Fibroblast of lung (primary cell): Measurements from ENCODE around the gene CAPZB. TPM values are rescaled to one million over a fixed set of nuclear protein-coding genes. Genes with fewer than 3 reads are reported as not detected.

Experiments used
- DNase-seq, 2 donors: peaks; one replicate each; pipeline versions ENCODE4 v3.0.0 to v3.0.0-alpha.2; 2010; ENCODE audit warnings: low read depth in 2 of 2
- H2AFZ ChIP-seq: 2 replicates; pipeline ENCODE4 v1.5.1; 2012; ENCODE audit warnings: low read length, control low read depth, inconsistent platforms
- H3K27ac ChIP-seq: 2 replicates; pipeline ENCODE4 v1.5.1; 2011; ENCODE audit warnings: low read length, control low read depth; ENCODE audit not compliant: insufficient read depth
- H3K27me3 ChIP-seq: 2 replicates; pipeline ENCODE4 v1.5.1; 2011; ENCODE audit warnings: mild to moderate bottlenecking, low read length; ENCODE audit not compliant: control insufficient read depth, insufficient read depth
- H3K36me3 ChIP-seq: 2 replicates; pipeline ENCODE4 v1.5.1; 2011; ENCODE audit warnings: low read length; ENCODE audit not compliant: control insufficient read depth, insufficient read depth
- H3K4me1 ChIP-seq: 2 replicates; pipeline ENCODE4 v1.5.1; 2011; ENCODE audit warnings: low read length; ENCODE audit not compliant: control insufficient read depth, insufficient read depth; ENCODE audit errors: extremely low read depth
- H3K4me2 ChIP-seq: 2 replicates; pipeline ENCODE4 v1.5.1; 2011; ENCODE audit warnings: low read length, control low read depth; ENCODE audit not compliant: insufficient read depth; ENCODE audit errors: extremely low read depth
- H3K4me3 ChIP-seq, 4 experiments: fragments of 200-600 bp in 1 of 4; sonication (generic) in 1 of 4; replicated peaks in 1 of 4; 2 replicates each; pipeline ENCODE4 v1.5.1; 2011 to 2016; ENCODE audit warnings: low read length in 4 of 4, low read depth in 3 of 4, mild to moderate bottlenecking in 3 of 4, control low read depth in 2 of 4, inconsistent platforms in 1 of 4, mixed read lengths in 1 of 4; ENCODE audit not compliant: insufficient read depth in 1 of 4; ENCODE audit errors: control extremely low read depth in 1 of 4
- H3K79me2 ChIP-seq: 2 replicates; pipeline ENCODE4 v1.5.1; 2012; ENCODE audit warnings: mild to moderate bottlenecking, low read length, inconsistent platforms; ENCODE audit not compliant: control insufficient read depth, insufficient read depth
- H3K9ac ChIP-seq: 2 replicates; pipeline ENCODE4 v1.5.1; 2011; ENCODE audit warnings: mild to moderate bottlenecking, low read length, control low read depth; ENCODE audit not compliant: insufficient read depth
- H3K9me3 ChIP-seq: 2 replicates; pipeline ENCODE4 v1.5.1; 2012; ENCODE audit warnings: low read depth, low read length; ENCODE audit not compliant: control insufficient read depth, insufficient read depth
- H4K20me1 ChIP-seq: 2 replicates; pipeline ENCODE4 v1.5.1; 2011; ENCODE audit warnings: low read length; ENCODE audit not compliant: control insufficient read depth, insufficient read depth; ENCODE audit errors: extremely low read depth
- EZH2 ChIP-seq: IDR thresholded peaks from 2 replicates; pipeline ENCODE4 v1.5.1; 2012; ENCODE audit warnings: low read length, control low read depth, mild to moderate bottlenecking; ENCODE audit errors: missing control alignments
- polyA plus RNA-seq, 2 donors: library from polyadenylated mRNA; depleted of rRNA in 1 of 2; stranded (reverse) in 1 of 2; unstranded in 1 of 2; fragments of >200 nt; gene quantifications; 2 replicates each; pipeline ENCODE4 v1.2.1, GENCODE V29; 2011 to 2012; ENCODE audit warnings: missing spikeins in 1 of 2
- total RNA-seq: library from RNA; depleted of rRNA; stranded (reverse); fragments of >200 nt; gene quantifications from 2 replicates; pipeline ENCODE4 v1.2.1, GENCODE V29; 2014
- TF ChIP-seq, protein P1 (sequence below), 2 donors: IDR thresholded peaks in 1 of 2; conservative IDR thresholded peaks in 1 of 2; 1 replicate in 1 of 2; 2 replicates in 1 of 2; pipeline ENCODE4 v1.5.1; 2011 to 2012; ENCODE audit warnings: low read length in 2 of 2, control low read depth in 1 of 2, inconsistent platforms in 1 of 2, low read depth in 1 of 2, mild to moderate bottlenecking in 1 of 2

The CAPZB gene
- total and polyA plus RNA-seq, 2 donors (not counting 1 experiment from before 2014, with no cell fraction given) = 104 to 495 TPM

DNA sequence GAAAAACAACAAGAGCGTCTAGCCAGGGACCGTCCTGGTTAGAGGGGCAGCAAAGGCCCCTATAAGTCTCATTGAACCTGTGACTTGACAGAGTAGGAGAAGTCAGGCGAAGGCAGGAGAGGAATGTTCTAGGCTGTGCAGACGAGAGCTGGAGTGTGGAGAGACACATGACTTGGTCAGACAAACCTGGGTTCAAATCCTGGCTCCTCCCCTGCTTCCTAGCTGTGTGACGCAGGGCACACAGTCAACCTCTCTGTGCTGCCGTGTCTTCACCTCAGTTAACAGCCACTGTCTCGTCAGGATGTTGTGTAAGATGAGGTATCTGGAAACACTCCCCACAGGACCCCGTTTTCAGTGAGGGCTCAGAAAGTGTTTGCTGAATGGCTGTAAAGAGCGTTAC, 157.6 kb downstream of the CAPZB start:
- Histone ChIP-seq H3K4me2 (no peak overlapping the region), H2AFZ (no peak overlapping the region), H4K20me1 (no peaks in the 10 kb centered on the region), H3K9me3 (no peaks in the 10 kb centered on the region), H3K4me1 (no peaks in the 10 kb centered on the region), H3K4me3 (no peak overlapping the region), H3K27me3 (no peaks in the 10 kb centered on the region), H3K9ac (no peak overlapping the region), H3K36me3 (peaks cover 14% of the 10 kb centered on the region), H3K27ac (no peak overlapping the region), H3K79me2 (no peaks in the 10 kb centered on the region)
- DNase-seq = no peak
- TF ChIP-seq, protein P1, sequence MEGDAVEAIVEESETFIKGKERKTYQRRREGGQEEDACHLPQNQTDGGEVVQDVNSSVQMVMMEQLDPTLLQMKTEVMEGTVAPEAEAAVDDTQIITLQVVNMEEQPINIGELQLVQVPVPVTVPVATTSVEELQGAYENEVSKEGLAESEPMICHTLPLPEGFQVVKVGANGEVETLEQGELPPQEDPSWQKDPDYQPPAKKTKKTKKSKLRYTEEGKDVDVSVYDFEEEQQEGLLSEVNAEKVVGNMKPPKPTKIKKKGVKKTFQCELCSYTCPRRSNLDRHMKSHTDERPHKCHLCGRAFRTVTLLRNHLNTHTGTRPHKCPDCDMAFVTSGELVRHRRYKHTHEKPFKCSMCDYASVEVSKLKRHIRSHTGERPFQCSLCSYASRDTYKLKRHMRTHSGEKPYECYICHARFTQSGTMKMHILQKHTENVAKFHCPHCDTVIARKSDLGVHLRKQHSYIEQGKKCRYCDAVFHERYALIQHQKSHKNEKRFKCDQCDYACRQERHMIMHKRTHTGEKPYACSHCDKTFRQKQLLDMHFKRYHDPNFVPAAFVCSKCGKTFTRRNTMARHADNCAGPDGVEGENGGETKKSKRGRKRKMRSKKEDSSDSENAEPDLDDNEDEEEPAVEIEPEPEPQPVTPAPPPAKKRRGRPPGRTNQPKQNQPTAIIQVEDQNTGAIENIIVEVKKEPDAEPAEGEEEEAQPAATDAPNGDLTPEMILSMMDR (conservative IDR thresholded peaks at IDR 0.05 in 1 of 2, IDR thresholded peaks at IDR 0.05 in 1 of 2; ENCODE audit: low read depth in 1 of 2, low read length in 2 of 2) = no peak
- no peak for TF ChIP-seq EZH2

- Histone ChIP-seq H3K79me2 (no peaks in the 10 kb centered on the region), H4K20me1 (no peaks in the 10 kb centered on the region), H3K9ac (no peak overlapping the region), H3K4me1 (no peaks in the 10 kb centered on the region), H3K4me3 (no peak overlapping the region), H3K27ac (no peak overlapping the region), H2AFZ (no peak overlapping the region), H3K4me2 (no peak overlapping the region), H3K9me3 (no peaks in the 10 kb centered on the region), H3K36me3 (peaks cover 16% of the 10 kb centered on the region), H3K27me3 (no peaks in the 10 kb centered on the region)
- TF ChIP-seq, protein P1 (conservative IDR thresholded peaks at IDR 0.05 in 1 of 2, IDR thresholded peaks at IDR 0.05 in 1 of 2; ENCODE audit: low read depth in 1 of 2, low read length in 2 of 2) = no peak
- no peak for TF ChIP-seq EZH2
- DNase-seq = no peak
Measured at GRCh38 chr1:19327301-19327700, 158.0 kb downstream of the CAPZB start.

GRCh38 chr1:19326748-19327065, 158.6 kb downstream of the CAPZB start:
- H3K36me3 ChIP-seq = peaks cover 16% of the 10 kb centered on the region

More at GRCh38 chr1:19326748-19327065, 158.6 kb downstream of the CAPZB start:
- no peaks in the 10 kb centered on the region for H3K4me1 ChIP-seq
- no peak for DNase-seq
- H3K4me2 ChIP-seq = no peak overlapping the region
- no peak overlapping the region for H3K9ac ChIP-seq
- H4K20me1 ChIP-seq = no peaks in the 10 kb centered on the region
- H3K27me3 ChIP-seq = no peaks in the 10 kb centered on the region
- H2AFZ ChIP-seq = no peak overlapping the region
- no peaks in the 10 kb centered on the region for H3K79me2 ChIP-seq
- no peak for TF ChIP-seq EZH2
- TF ChIP-seq, protein P1 (conservative IDR thresholded peaks at IDR 0.05 in 1 of 2, IDR thresholded peaks at IDR 0.05 in 1 of 2; ENCODE audit: low read depth in 1 of 2, low read length in 2 of 2) = no peak
- H3K9me3 ChIP-seq = no peaks in the 10 kb centered on the region
- H3K27ac ChIP-seq = no peak overlapping the region
- H3K4me3 ChIP-seq = no peak overlapping the region
